Lower leg skin (tissue), 3 donors: Measurements from ENCODE around the gene C2orf92.

ENCODE experiments used
- CTCF ChIP-seq, 3 donors: fragments of 450-650 bp; IDR thresholded peaks; one replicate each; pipeline ENCODE4 v1.5.1; 2016; ENCODE audit warnings: antibody characterized with exemption in 3 of 3, mild to moderate bottlenecking in 3 of 3, moderate library complexity in 2 of 3
- POLR2A ChIP-seq, 2 donors: fragments of 450-650 bp; IDR thresholded peaks; one replicate each; pipeline ENCODE4 v1.6.1; 2016 to 2017; ENCODE audit warnings: antibody characterized with exemption in 2 of 2, mild to moderate bottlenecking in 1 of 2, moderate library complexity in 1 of 2

DNA sequence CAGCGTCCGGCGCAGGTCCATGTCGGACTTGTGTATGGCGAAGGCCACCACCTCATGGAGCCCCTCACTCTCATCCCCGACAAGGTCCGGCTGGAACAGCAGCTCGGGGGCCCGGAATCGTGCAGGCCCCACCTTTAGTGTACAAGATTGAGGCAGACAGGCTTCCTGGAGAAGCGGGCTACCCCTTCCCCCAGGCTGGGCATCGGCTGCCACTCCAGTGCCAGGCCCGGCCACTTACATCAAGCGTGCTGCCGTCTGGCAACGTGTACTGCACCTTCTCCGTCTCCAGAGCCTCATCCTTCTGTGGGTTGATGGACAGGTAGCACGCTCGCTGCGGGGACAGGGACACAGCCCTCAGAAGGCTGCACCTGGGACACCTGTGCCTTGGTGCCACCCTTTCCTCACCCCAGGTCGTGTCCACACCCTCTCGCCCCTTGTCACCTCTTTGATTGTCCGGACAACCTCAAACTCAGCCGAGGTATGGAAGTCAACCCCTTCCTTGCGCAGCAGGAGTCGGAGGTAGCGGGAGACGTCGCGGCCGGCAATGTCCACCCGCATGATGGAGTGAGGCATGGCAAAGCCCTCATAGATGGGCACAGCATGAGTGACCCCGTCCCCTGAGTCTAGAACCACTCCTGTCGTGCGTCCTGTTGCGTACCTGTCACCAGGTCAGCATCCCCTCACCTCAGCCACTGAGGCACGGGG, 11.4 kb upstream of the C2orf92 start:
- TF ChIP-seq POLR2A (IDR thresholded peaks at IDR 0.05) (no peak), CTCF (IDR thresholded peaks at IDR 0.05) (no peak)
